Measurements from ENCODE around the gene PPFIBP2. TPM values are rescaled to one million over a fixed set of nuclear protein-coding genes. Genes with fewer than 3 reads are reported as not detected.

Gene PPFIBP2
- total RNA-seq, 1 donor from 2014 or later: 8.7 TPM

DNA sequence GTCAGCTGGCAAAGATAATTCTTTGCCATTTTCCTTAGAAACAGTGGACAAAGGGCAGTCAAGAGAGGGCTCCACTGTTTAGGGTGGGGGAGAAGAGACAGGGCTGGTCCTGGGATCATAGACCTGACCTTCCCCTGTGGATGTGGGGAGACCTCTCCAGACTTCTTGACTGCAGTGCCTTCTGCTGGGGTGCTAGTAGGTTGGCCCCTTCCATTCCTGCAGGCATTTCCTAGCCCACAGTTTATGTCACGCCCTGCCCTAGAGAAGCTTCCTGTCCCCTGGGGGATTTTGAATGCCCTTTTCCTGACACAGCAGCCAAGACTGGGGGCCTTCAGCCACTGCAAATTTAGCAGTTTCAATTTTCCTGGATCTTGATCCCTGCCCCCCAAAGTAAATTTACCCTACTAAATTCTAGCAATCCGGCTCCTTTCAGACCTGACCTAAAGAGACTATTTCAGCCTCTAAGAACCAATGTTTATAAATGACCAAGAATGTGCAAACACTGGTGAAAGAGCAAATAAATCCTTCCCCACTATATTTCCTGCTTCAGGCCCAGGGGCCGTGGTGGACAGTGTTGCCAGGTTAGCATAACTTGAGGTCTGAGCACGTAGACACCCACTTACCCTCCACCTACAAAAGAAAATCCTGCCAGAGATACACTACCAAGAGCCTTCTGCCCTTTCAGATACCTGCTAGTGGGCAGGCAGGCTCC lies 58.4 kb downstream of the PPFIBP2 start:
- Mint-ChIP-seq H3K36me3 (no peaks in the 10 kb centered on the region), H3K4me1 (peaks cover 37% of the 10 kb centered on the region), H3K4me3 (no peak overlapping the region), H3K27me3 (ENCODE audit: insufficient read depth, low read depth) (peaks cover 9% of the 10 kb centered on the region), H3K27ac (no peak overlapping the region), H3K9me3 (no peaks in the 10 kb centered on the region)
- Histone ChIP-seq H3K79me2 (ENCODE audit: low read depth) (no peaks in the 10 kb centered on the region), H2AFZ (replicated peaks) (no peak overlapping the region), H3K4me2 (no peak overlapping the region), H3F3A (ENCODE audit: low read depth) (no peaks in the 10 kb centered on the region), H3K9ac (no peak overlapping the region), H3K4me3 (no peak overlapping the region), H3K4me1 (peaks cover 22% of the 10 kb centered on the region), H3K27me3 (no peaks in the 10 kb centered on the region), H4K20me1 (ENCODE audit: low read depth) (no peaks in the 10 kb centered on the region), H3K36me3 (no peaks in the 10 kb centered on the region), H3K27ac (no peak overlapping the region), H3K9me3 (ENCODE audit: low read depth) (no peaks in the 10 kb centered on the region)
- DNase-seq (ENCODE audit: low spot score): no peak
- TF ChIP-seq, protein P1, sequence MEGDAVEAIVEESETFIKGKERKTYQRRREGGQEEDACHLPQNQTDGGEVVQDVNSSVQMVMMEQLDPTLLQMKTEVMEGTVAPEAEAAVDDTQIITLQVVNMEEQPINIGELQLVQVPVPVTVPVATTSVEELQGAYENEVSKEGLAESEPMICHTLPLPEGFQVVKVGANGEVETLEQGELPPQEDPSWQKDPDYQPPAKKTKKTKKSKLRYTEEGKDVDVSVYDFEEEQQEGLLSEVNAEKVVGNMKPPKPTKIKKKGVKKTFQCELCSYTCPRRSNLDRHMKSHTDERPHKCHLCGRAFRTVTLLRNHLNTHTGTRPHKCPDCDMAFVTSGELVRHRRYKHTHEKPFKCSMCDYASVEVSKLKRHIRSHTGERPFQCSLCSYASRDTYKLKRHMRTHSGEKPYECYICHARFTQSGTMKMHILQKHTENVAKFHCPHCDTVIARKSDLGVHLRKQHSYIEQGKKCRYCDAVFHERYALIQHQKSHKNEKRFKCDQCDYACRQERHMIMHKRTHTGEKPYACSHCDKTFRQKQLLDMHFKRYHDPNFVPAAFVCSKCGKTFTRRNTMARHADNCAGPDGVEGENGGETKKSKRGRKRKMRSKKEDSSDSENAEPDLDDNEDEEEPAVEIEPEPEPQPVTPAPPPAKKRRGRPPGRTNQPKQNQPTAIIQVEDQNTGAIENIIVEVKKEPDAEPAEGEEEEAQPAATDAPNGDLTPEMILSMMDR (IDR thresholded peaks at IDR 0.05): no peak
- TF ChIP-seq EZH2phosphoT487 (IDR thresholded peaks at IDR 0.05) (no peak), EZH2 (IDR thresholded peaks at IDR 0.05) (no peak)

DNA sequence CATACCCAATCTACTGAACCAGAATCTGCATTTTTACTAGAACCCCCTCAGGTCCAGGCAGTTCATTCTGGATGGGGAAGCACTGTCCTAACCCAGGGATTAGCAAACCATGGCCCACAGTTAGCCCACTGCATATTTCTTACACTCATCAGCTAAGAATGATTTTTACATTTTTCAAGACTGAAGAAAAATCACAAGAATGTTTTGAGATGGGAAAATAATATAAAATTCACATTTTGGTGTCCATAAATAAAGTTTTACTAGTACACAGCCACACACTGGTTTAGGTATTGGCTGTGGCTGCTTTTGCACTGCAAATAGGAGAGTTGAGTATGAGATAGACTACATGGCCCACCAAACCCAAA lies 59.4 kb downstream of the PPFIBP2 start:
- DNase-seq (ENCODE audit: low spot score): no peak
- no peak for TF ChIP-seq EZH2 (IDR thresholded peaks at IDR 0.05)
- TF ChIP-seq, protein P1 (IDR thresholded peaks at IDR 0.05): no peak
- no peak for TF ChIP-seq EZH2phosphoT487 (IDR thresholded peaks at IDR 0.05)
- no peak overlapping the region for H3K4me3 ChIP-seq
- H3F3A ChIP-seq (ENCODE audit: low read depth): no peaks in the 10 kb centered on the region
- no peaks in the 10 kb centered on the region for H3K9me3 ChIP-seq (ENCODE audit: low read depth)
- no peaks in the 10 kb centered on the region for H4K20me1 ChIP-seq (ENCODE audit: low read depth)
- no peak overlapping the region for H3K27ac ChIP-seq
- Mint-ChIP-seq H3K4me3 (no peak overlapping the region), H3K4me1 (peaks cover 48% of the 10 kb centered on the region), H3K27me3 (ENCODE audit: insufficient read depth, low read depth) (peaks cover 17% of the 10 kb centered on the region), H3K27ac (no peak overlapping the region), H3K36me3 (no peaks in the 10 kb centered on the region), H3K9me3 (no peaks in the 10 kb centered on the region)
- no peak overlapping the region for H3K4me2 ChIP-seq
- H3K79me2 ChIP-seq (ENCODE audit: low read depth): no peaks in the 10 kb centered on the region
- H3K36me3 ChIP-seq: no peaks in the 10 kb centered on the region
- no peak overlapping the region for H3K9ac ChIP-seq
- no peaks in the 10 kb centered on the region for H3K27me3 ChIP-seq
- no peak overlapping the region for H2AFZ ChIP-seq (replicated peaks)
- peaks cover 32% of the 10 kb centered on the region for H3K4me1 ChIP-seq

DNA sequence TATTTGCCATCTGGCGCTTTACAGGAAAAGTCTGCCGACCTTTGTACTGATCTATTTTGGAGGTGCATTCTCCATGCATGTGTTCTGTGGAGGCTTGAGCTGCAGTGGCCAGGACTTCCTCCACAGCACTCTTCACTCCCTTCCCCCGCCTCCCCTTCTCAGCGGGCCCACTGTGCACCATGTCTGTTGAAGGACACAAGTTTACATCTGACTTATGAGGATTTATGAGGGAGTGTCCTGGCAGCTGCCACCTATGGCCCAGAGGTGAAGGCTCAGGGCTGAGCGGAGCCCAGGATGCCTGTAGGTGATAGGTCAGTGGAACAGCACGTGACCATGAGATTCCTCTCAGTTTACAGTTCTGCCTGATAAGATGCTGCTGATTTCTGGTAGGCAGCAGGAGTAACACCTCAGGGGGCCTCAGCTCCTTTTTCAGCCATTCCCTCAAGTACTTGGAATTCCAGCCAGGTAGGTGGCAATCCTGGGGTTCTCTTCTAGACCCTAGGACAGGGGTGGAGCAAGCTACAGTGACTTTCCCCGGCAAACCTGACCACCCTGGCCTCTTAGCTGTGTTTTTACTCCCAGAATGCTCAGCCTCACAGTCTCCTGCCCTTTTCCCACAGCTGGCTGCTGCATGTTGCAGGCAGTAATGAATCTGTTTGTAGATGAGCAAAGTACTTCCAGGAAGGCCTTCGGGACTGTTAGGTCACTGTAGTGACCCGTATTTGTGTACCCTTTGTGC lies 59.9 kb downstream of the PPFIBP2 start:
- Histone ChIP-seq H3K27ac (no peak overlapping the region), H3K79me2 (ENCODE audit: low read depth) (no peaks in the 10 kb centered on the region), H3K36me3 (no peaks in the 10 kb centered on the region), H3F3A (ENCODE audit: low read depth) (no peaks in the 10 kb centered on the region), H3K4me3 (no peak overlapping the region), H3K4me1 (peaks cover 35% of the 10 kb centered on the region), H3K9me3 (ENCODE audit: low read depth) (no peaks in the 10 kb centered on the region), H2AFZ (replicated peaks) (no peak overlapping the region), H4K20me1 (ENCODE audit: low read depth) (no peaks in the 10 kb centered on the region), H3K9ac (no peak overlapping the region), H3K27me3 (no peaks in the 10 kb centered on the region), H3K4me2 (no peak overlapping the region)
- no peaks in the 10 kb centered on the region for H3K9me3 Mint-ChIP-seq
- DNase-seq (ENCODE audit: low spot score): no peak
- TF ChIP-seq EZH2phosphoT487 (IDR thresholded peaks at IDR 0.05) (no peak), EZH2 (IDR thresholded peaks at IDR 0.05) (no peak)
- TF ChIP-seq, protein P1 (IDR thresholded peaks at IDR 0.05): no peak
- no peaks in the 10 kb centered on the region for H3K36me3 Mint-ChIP-seq
- peak overlapping the region; percentile 34 for H3K27ac Mint-ChIP-seq
- H3K4me3 Mint-ChIP-seq: no peak overlapping the region
- H3K27me3 Mint-ChIP-seq (ENCODE audit: insufficient read depth, low read depth): peaks cover 21% of the 10 kb centered on the region
- peaks cover 53% of the 10 kb centered on the region for H3K4me1 Mint-ChIP-seq

All from neural progenitor cell (in vitro differentiated cells).